Kasumi-1 (cell line): ENCODE results near the gene MTMR10.

Source experiments
- DNase-seq, 2 experiments: peaks; one replicate each; lab custom pipeline; 2025; lab: John Stamatoyannopoulos, UW

The MTMR10 gene

GRCh38 chr15:30956216-30957124 is 35.0 kb downstream of the MTMR10 start:
- no peak for DNase-seq

DNA sequence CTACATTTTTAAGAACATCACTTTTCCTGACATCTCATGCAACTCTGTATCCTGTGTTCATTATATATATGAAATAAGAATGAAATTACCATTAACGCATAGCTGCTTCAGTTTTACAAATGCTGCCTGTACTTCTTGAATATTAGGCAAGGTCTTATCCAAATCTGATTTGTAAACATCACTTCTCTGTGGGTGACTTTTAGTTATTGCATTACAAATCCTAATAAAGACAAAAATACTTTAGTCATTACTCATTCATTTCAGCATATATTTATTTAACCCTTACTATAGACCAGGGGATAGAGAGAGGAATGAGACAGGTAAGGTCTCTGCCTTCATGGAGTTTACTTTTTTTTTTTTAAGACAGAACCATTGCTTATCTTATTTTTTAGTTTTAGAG is 36.8 kb downstream of the MTMR10 start:
- no peak for DNase-seq

- DNase-seq, result no peak
Measured at GRCh38 chr15:30953731-30954378, 37.6 kb downstream of the MTMR10 start.

DNA sequence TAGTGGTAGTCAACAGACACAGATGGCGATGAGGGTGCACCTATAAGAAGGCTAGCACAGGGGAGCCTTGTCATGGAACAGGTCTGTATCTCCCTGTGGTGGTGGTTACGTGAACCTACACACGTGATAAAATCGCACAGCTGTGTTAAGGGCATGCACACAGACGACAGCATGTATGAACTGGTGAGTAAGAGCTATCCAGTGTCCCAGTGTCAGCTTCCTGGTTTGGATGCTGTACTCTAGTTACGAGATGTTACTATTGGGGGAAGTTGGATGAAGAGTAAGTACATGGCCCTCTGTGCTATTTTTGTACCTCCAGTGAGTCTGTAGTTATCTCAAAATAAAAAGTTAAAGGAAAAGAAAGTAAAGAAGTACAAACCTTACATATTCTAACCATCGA is 38.2 kb downstream of the MTMR10 start:
- DNase-seq, result no peak

GRCh38 chr15:30943654-30944335 is 47.6 kb downstream of the MTMR10 start:
- no peak for DNase-seq

DNA sequence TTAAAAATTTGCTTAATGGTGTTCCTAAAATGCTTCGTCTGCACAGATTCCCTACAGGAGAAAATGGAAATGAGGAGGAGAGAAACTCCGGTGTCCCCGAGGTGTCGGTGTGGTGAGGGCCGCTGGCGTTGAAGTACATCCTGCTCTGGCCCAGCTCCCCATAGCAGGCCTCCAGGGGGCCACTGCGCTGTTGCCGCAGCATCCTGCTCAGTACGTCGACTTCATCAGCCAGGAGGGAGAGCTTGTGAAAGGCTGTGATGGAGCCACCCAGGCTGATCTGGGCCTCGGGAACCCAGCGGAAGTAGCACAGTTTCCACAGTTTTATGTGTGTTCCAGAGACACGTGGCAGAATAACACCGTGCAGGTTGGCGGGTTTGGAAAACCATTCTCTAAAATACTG is 49.9 kb downstream of the MTMR10 start:
- DNase-seq, result no peak

GRCh38 chr15:30940359-30940758 is 51.1 kb downstream of the MTMR10 start:
- DNase-seq, result no peak

GRCh38 chr15:30939161-30939560 is 52.3 kb downstream of the MTMR10 start:
- DNase-seq, result no peak

- DNase-seq, result no peak
Measured at GRCh38 chr15:30933293-30933692, 58.1 kb downstream of the MTMR10 start.

DNA sequence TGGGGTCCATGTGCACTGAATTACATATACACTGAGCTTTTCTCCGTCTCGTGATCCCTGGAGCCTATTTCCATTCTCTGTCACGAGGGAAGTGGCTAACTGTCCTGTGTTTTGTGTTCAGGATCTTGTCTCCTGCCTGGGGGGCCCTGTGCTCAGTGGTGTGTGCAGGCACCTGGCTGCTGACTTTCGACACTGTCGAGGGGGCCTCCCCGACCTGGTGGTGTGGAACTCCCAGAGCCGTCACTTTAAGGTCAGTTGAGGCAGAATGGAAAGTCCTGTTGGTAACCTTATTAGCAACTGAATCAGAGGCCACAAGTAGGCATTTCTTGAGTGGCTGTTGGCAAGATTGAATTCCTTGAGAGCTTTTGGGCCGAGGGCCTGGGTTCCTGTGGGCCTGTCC is 61.0 kb downstream of the MTMR10 start:
- DNase-seq, result no peak

DNA sequence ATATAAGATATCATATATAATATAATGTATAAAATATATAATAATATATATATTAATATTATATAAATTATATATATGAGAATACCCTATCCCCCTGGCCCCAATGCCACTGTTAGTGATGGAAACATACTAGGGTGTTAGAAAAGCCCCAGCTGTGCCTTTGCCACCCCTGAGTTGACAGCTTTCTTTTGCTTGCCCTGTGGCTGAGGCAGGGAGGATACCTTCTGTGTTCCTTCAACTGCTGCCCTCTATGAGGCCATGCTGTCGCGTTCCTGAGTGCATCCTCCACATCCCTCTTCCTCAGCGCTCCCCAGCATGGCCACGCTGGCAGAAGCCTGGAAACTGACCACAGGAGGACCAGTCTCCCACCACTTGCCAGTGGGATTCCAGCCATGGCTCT is 61.4 kb downstream of the MTMR10 start:
- no peak for DNase-seq

DNA sequence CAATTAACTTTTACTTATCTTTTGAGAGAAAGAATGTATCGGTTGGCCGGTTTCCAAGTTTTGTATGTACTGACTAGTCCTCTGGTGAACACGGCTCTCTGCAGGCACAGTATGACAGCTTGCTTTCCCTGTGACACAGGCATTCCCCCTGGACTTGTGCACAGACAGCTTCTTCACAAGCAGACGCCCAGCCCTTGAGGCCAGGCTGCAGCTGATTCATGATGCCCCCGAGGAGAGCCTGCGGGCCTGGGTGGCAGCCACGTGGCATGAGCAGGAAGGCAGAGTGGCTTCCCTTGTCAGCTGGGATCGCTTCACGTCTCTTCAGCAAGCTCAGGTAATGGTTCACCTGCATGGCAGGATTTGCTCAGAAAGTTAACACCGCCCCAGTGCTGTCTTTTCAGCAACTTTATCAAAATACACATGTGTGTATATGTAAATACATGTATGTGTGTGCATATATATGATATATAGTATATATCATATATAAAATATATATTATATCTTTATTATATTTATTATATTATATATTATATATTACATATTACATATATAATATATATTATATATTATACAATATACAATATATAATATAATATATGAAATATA is 62.3 kb downstream of the MTMR10 start:
- no peak for DNase-seq

DNA sequence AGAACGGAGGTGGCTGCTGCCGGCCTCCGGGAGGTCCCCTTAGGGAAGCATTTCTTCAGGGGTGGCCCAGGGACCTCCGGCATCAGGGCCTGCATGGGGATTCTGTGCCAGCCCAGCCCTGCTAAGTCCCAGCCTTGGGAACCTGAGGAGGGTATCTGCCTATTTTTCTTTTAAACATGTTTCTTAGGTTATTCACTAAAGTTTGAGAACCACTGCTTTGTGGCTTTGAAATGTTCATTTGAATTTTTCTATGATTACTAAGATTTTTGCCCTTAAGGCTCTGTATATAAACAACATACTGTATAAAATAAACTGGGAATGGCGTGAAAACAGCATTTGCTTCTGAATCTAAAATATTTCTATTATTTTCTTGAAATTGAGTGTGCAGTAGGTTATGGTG is 63.4 kb downstream of the MTMR10 start:
- DNase-seq, result no peak

DNA sequence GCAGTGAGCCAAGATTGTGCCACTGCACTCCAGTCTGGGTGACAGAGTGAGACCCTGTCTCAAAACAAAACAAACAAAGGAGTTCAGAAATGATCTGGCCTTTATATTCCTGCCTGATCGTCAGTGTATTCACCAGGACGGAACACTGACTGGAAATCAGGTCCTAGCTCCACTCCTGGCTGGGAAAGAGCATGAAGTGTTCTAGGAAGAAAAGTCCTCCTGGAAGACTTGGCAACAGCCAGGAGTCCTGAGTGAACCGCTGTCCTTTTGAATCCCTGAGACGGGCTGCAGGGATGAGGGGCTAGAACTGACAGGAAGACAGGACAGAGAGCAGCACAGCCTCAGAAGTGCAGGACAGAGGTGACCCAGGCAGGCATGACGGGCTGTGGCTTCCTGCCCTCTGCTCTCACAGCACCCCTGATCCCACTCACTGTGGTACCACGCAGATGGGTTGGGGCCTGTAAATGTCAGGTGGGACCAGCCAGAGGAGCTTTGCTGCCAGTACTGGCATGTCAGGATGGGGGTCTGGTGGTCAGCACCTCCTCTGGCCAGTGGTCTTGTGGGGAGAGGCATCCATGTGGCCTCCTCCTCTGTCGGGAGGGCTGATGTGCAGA is 64.2 kb downstream of the MTMR10 start:
- no peak for DNase-seq

GRCh38 chr15:30926161-30926560 is 65.3 kb downstream of the MTMR10 start:
- no peak for DNase-seq

DNA sequence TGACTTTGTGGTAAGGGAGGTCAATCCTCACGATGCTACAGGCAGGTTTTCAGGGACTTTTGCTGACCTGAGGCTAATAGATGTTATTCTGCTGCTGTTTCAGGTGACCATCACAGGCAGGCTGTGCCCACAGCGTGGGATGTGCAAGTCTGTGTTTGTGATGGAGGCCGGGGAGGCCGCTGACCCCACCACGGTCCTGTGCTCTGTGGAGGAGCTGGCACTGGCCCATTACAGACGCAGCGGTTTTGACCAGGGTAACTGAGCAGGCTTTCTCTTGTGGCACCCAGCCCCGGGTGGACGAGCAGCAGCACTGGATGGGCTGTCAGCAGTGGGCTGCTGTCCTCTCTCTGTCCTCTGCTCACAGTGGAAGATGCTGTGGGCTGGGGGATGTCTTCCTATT is 65.7 kb downstream of the MTMR10 start:
- DNase-seq, result no peak

DNA sequence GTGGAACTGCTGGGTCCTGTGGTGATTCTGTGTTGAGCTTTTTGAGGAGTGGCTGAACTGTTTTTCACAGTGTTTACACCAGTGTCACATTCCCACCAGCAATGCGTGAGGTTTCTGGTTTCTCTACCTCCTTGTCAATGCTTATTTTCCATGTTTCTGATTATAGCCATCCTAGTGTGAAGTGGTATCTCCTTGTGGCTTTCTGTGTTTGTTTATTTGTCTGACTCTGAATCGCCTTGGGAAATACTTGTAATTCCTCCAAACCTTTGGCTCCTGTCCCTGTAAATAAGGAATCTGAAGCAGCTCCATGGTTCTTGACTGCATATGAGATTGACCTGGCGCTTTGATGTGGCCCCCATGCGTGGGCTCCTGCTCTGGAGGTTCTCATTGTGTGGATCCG is 67.1 kb downstream of the MTMR10 start:
- DNase-seq, result no peak

DNA sequence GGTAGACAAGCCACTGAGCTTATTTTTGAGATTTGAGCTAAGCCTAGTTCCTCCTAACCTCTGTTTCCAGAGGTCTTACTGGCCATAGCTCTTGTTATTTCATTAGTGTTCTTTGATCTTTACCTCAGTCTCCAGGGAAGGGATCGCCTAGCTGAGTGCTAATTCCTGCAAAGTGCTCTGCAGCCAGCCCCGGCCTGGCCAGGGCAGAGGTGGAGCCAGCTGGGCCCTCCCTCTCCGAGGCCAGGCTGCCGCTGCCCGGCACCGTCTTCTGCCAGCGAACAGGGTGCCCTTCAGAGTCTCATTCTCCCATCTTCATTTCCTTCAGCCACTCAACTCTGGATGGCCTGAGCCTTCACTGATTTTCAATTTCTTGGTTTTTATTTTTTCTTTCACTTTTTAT is 68.0 kb downstream of the MTMR10 start:
- DNase-seq, result no peak

- no peak for DNase-seq
Measured at GRCh38 chr15:30922480-30923311, 68.7 kb downstream of the MTMR10 start.

- DNase-seq, result no peak
Measured at GRCh38 chr15:30921781-30922479, 69.5 kb downstream of the MTMR10 start.

- no peak for DNase-seq
Measured at GRCh38 chr15:30921106-30921505, 70.3 kb downstream of the MTMR10 start.
